ENCODE data around the gene GRB7.

The GRB7 gene

GRCh38 chr17:39767147-39767546 is 29.4 kb downstream of the GRB7 start:
- no peak for TF ChIP-seq CTCF (IDR thresholded peaks at IDR 0.05; ENCODE audit: low read depth, low read length)
- no peak for TF ChIP-seq EZH2phosphoT487 (IDR thresholded peaks at IDR 0.05; ENCODE audit: low read depth)
- Histone ChIP-seq H2AFZ (ENCODE audit: low read depth, low read length) (no peak overlapping the region), H3K4me3 (ENCODE audit: low read length) (no peak overlapping the region), H3K27me3 (ENCODE audit: low read depth, low read length) (no peaks in the 10 kb centered on the region), H3K27ac (ENCODE audit: low read length) (no peak overlapping the region), H4K20me1 (ENCODE audit: insufficient read depth, low read length) (peaks cover 19% of the 10 kb centered on the region; the same call in 1 of the 2 replicates), H3K36me3 (replicated peaks; ENCODE audit: low read depth, low read length) (peaks cover 74% of the 10 kb centered on the region), H3K79me2 (ENCODE audit: low read length) (peaks cover 87% of the 10 kb centered on the region), H3K4me2 (ENCODE audit: low read length) (no peak overlapping the region), H3K4me1 (ENCODE audit: low read length) (peaks cover 59% of the 10 kb centered on the region), H3K9ac (ENCODE audit: low read length) (no peak overlapping the region), H3K9me3 (ENCODE audit: insufficient read depth, low read length) (no peaks in the 10 kb centered on the region)

- Histone ChIP-seq H3K79me2 (ENCODE audit: low read length) (peaks cover 89% of the 10 kb centered on the region), H3K4me3 (ENCODE audit: low read length) (peak overlapping the region; percentile 47), H3K4me2 (ENCODE audit: low read length) (peak overlapping the region; percentile 77)
Observed at GRCh38 chr17:39769974-39770587, 32.3 kb downstream of the GRB7 start.

GRCh38 chr17:39772415-39772814 is 34.7 kb downstream of the GRB7 start:
- H3K9ac ChIP-seq (ENCODE audit: low read length), result peak overlapping the region; percentile 68
- H2AFZ ChIP-seq (ENCODE audit: low read depth, low read length), result no peak overlapping the region
- H3K79me2 ChIP-seq (ENCODE audit: low read length), result peaks cover 86% of the 10 kb centered on the region
- H3K9me3 ChIP-seq (ENCODE audit: insufficient read depth, low read length), result no peaks in the 10 kb centered on the region
- H3K27ac ChIP-seq (ENCODE audit: low read length), result peak overlapping the region; percentile 99
- peaks cover 5% of the 10 kb centered on the region; the same call in 1 of the 2 replicates for H4K20me1 ChIP-seq (ENCODE audit: insufficient read depth, low read length)
- H3K36me3 ChIP-seq (replicated peaks; ENCODE audit: low read depth, low read length), result peaks cover 53% of the 10 kb centered on the region
- H3K27me3 ChIP-seq (ENCODE audit: low read depth, low read length), result no peaks in the 10 kb centered on the region
- H3K4me2 ChIP-seq (ENCODE audit: low read length), result peak overlapping the region; percentile 77
- TF ChIP-seq EZH2phosphoT487 (IDR thresholded peaks at IDR 0.05; ENCODE audit: low read depth) (no peak), CTCF (IDR thresholded peaks at IDR 0.05; ENCODE audit: low read depth, low read length) (no peak)
- H3K4me3 ChIP-seq (ENCODE audit: low read length), result peak overlapping the region; percentile 0; the same call in 1 of the 2 replicates
- peaks cover 96% of the 10 kb centered on the region for H3K4me1 ChIP-seq (ENCODE audit: low read length)

More at GRCh38 chr17:39769974-39770587, 32.3 kb downstream of the GRB7 start:
- TF ChIP-seq EZH2phosphoT487 (IDR thresholded peaks at IDR 0.05; ENCODE audit: low read depth) (0 out of 2 replicates have a peak, but pooled peaks have one; percentile 22), CTCF (IDR thresholded peaks at IDR 0.05; ENCODE audit: low read depth, low read length) (no peak)
- Histone ChIP-seq H4K20me1 (ENCODE audit: insufficient read depth, low read length) (peaks cover 11% of the 10 kb centered on the region; the same call in 1 of the 2 replicates), H3K36me3 (replicated peaks; ENCODE audit: low read depth, low read length) (peaks cover 67% of the 10 kb centered on the region), H3K9me3 (ENCODE audit: insufficient read depth, low read length) (no peaks in the 10 kb centered on the region), H3K27ac (ENCODE audit: low read length) (peak overlapping the region; percentile 99), H3K9ac (ENCODE audit: low read length) (peak overlapping the region; percentile 68), H3K4me1 (ENCODE audit: low read length) (peaks cover 85% of the 10 kb centered on the region), H2AFZ (ENCODE audit: low read depth, low read length) (no peak overlapping the region), H3K27me3 (ENCODE audit: low read depth, low read length) (no peaks in the 10 kb centered on the region)

GRCh38 chr17:39772987-39773934 is 35.5 kb downstream of the GRB7 start:
- TF ChIP-seq CTCF (IDR thresholded peaks at IDR 0.05; ENCODE audit: low read depth, low read length) (no peak), EZH2phosphoT487 (IDR thresholded peaks at IDR 0.05; ENCODE audit: low read depth) (no peak)
- no peaks in the 10 kb centered on the region for H3K9me3 ChIP-seq (ENCODE audit: insufficient read depth, low read length)
- peaks cover 99% of the 10 kb centered on the region for H3K4me1 ChIP-seq (ENCODE audit: low read length)
- peaks cover 5% of the 10 kb centered on the region; the same call in 1 of the 2 replicates for H4K20me1 ChIP-seq (ENCODE audit: insufficient read depth, low read length)
- H3K4me2 ChIP-seq (ENCODE audit: low read length), result peak overlapping the region; percentile 77
- peak overlapping the region; percentile 99 for H3K27ac ChIP-seq (ENCODE audit: low read length)
- H3K36me3 ChIP-seq (replicated peaks; ENCODE audit: low read depth, low read length), result peaks cover 47% of the 10 kb centered on the region
- peaks cover 79% of the 10 kb centered on the region for H3K79me2 ChIP-seq (ENCODE audit: low read length)
- no peak overlapping the region for H2AFZ ChIP-seq (ENCODE audit: low read depth, low read length)
- peak overlapping the region; percentile 56 for H3K4me3 ChIP-seq (ENCODE audit: low read length)
- peak overlapping the region; percentile 93 for H3K9ac ChIP-seq (ENCODE audit: low read length)
- no peaks in the 10 kb centered on the region for H3K27me3 ChIP-seq (ENCODE audit: low read depth, low read length)
